IMR-90 (cell line): ENCODE measurements around the gene PPP1R12B. TPM values are rescaled to one million over a fixed set of nuclear protein-coding genes. Genes with fewer than 3 reads are reported as not detected.

Source experiments
- ATAC-seq: fragments of 200-7000 bp; cut with Tn5 transposase; 2 replicates; pipeline ENCODE4 v1.9.1; 2020; ENCODE audit warnings: low read depth, mild to moderate bottlenecking, moderate library complexity
- BruUV-seq: library from RNA; stranded (reverse); fragments of 400-500 nt; replicated peaks from 2 replicates; lab custom pipeline; 2021; lab: Mats Ljungman, UMichigan
- CTCF ChIA-PET: fragments of 300-600 bp; formaldehyde crosslinking; extraction: SDS; loops from one replicate; lab custom pipeline; 2021; ENCODE audit warnings: antibody characterized with exemption; lab: Yijun Ruan, JAX
- POLR2A ChIA-PET: fragments of 300-600 bp; sonication (Branson Sonifier 250); formaldehyde crosslinking; loops from one replicate; lab custom pipeline; 2022; ENCODE audit warnings: antibody characterized with exemption; ENCODE audit not compliant: unreplicated experiment; lab: Charles Lee
- DNase-seq: peaks from one replicate; pipeline ENCODE4 v3.0.0; 2013
- H2AFZ ChIP-seq: replicated peaks from 2 replicates; pipeline ENCODE3; 2013; ENCODE audit warnings: low read length, mild to moderate bottlenecking; ENCODE audit not compliant: poor library complexity
- H2AK5ac ChIP-seq: 2 replicates; pipeline ENCODE4 v1.6.1; 2013; ENCODE audit warnings: low read depth, low read length, inconsistent platforms
- H2AK9ac ChIP-seq: replicated peaks from 2 replicates; pipeline ENCODE3; 2013; ENCODE audit warnings: mild to moderate bottlenecking, low read depth, low read length, moderate library complexity; ENCODE audit not compliant: poor library complexity
- H2BK120ac ChIP-seq: 2 replicates; pipeline ENCODE4 v1.6.1; 2013; ENCODE audit warnings: low read depth, low read length, inconsistent platforms
- H2BK15ac ChIP-seq: 3 replicates; pipeline ENCODE4 v1.6.1; 2013; ENCODE audit warnings: low read depth, low read length, inconsistent platforms
- H2BK20ac ChIP-seq: 2 replicates; pipeline ENCODE4 v1.6.1; 2013; ENCODE audit warnings: low read depth, mild to moderate bottlenecking, inconsistent platforms, low read length, moderate library complexity
- H2BK5ac ChIP-seq: 2 replicates; pipeline ENCODE4 v1.6.1; 2013; ENCODE audit warnings: mild to moderate bottlenecking, low read depth, low read length, inconsistent platforms; ENCODE audit not compliant: poor library complexity, severe bottlenecking
- H3K14ac ChIP-seq: replicated peaks from 2 replicates; pipeline ENCODE4 v1.6.1; 2013; ENCODE audit warnings: low read depth, low read length, inconsistent platforms
- H3K18ac ChIP-seq: 2 replicates; pipeline ENCODE4 v1.6.1; 2013; ENCODE audit warnings: low read depth, low read length, control low read depth
- H3K23ac ChIP-seq: 2 replicates; pipeline ENCODE4 v1.6.1; 2013; ENCODE audit warnings: low read depth, low read length, inconsistent platforms
- H3K27ac ChIP-seq: 2 replicates; pipeline ENCODE4 v1.5.1; 2013; ENCODE audit warnings: mild to moderate bottlenecking, control low read depth, low read length; ENCODE audit not compliant: insufficient read depth
- H3K27me3 ChIP-seq: 2 replicates; pipeline ENCODE4 v1.6.1; 2013; ENCODE audit warnings: low read length; ENCODE audit not compliant: control insufficient read depth, insufficient read depth
- H3K36me3 ChIP-seq: 2 replicates; pipeline ENCODE4 v1.6.1; 2013; ENCODE audit warnings: low read length, mixed read lengths; ENCODE audit not compliant: control insufficient read depth, insufficient read depth
- H3K4ac ChIP-seq: 2 replicates; pipeline ENCODE4 v1.6.1; 2013; ENCODE audit warnings: low read depth, low read length, inconsistent platforms
- H3K4me1 ChIP-seq: 2 replicates; pipeline ENCODE4 v1.6.1; 2013; ENCODE audit warnings: low read length, mixed read lengths; ENCODE audit not compliant: control insufficient read depth, insufficient read depth
- H3K4me2 ChIP-seq: 2 replicates; pipeline ENCODE4 v1.6.1; 2013; ENCODE audit warnings: low read depth, mild to moderate bottlenecking, control low read depth, low read length, moderate library complexity
- H3K4me3 ChIP-seq: 2 replicates; pipeline ENCODE4 v1.5.1; 2013; ENCODE audit warnings: low read depth, mild to moderate bottlenecking, control low read depth, low read length, moderate library complexity; ENCODE audit not compliant: insufficient read depth
- H3K56ac ChIP-seq: 2 replicates; pipeline ENCODE4 v1.6.1; 2013; ENCODE audit warnings: low read length, inconsistent platforms; ENCODE audit not compliant: insufficient read depth; ENCODE audit errors: extremely low read depth
- H3K79me1 ChIP-seq, 2 experiments: 2 replicates each; pipeline ENCODE4 v1.6.1; 2013; ENCODE audit warnings: low read length in 2 of 2, inconsistent platforms in 1 of 2, low read depth in 1 of 2
- H3K9ac ChIP-seq: 2 replicates; pipeline ENCODE4 v1.6.1; 2013; ENCODE audit warnings: low read depth, low read length, control low read depth
- H3K9me1 ChIP-seq: 2 replicates; pipeline ENCODE4 v1.6.1; 2013; ENCODE audit warnings: low read length, inconsistent platforms; ENCODE audit not compliant: insufficient read depth
- H3K9me3 ChIP-seq: 2 replicates; pipeline ENCODE4 v1.6.1; 2013; ENCODE audit warnings: low read length; ENCODE audit not compliant: control insufficient read depth, insufficient read depth
- H4K20me1 ChIP-seq: 2 replicates; pipeline ENCODE4 v1.6.1; 2013; ENCODE audit warnings: low read length, inconsistent platforms; ENCODE audit not compliant: insufficient read depth
- H4K5ac ChIP-seq: 2 replicates; pipeline ENCODE4 v1.6.1; 2013; ENCODE audit warnings: mild to moderate bottlenecking, low read depth, low read length, control low read depth
- H4K8ac ChIP-seq, 2 experiments: 2 replicates each; pipeline ENCODE4 v1.6.1; 2013; ENCODE audit warnings: low read depth in 2 of 2, low read length in 2 of 2, control low read depth in 1 of 2, inconsistent platforms in 1 of 2
- H4K91ac ChIP-seq: 2 replicates; pipeline ENCODE4 v1.6.1; 2013; ENCODE audit warnings: low read depth, low read length, inconsistent platforms; ENCODE audit not compliant: insufficient read depth
- BHLHE40 ChIP-seq: fragments of 150-350 bp; IDR thresholded peaks from 2 replicates; pipeline ENCODE4 v1.6.1; 2016; ENCODE audit warnings: mild to moderate bottlenecking, low read depth, low read length
- CEBPB ChIP-seq: IDR thresholded peaks from 2 replicates; pipeline ENCODE4 v1.6.1; 2012; ENCODE audit warnings: low read depth, low read length, improper control_type of control experiment
- CHD1 ChIP-seq: IDR thresholded peaks from 2 replicates; pipeline ENCODE4 v1.6.1; 2012; ENCODE audit warnings: low read depth, low read length, improper control_type of control experiment
- FOS ChIP-seq: fragments of 150-350 bp; IDR thresholded peaks from 2 replicates; pipeline ENCODE4 v1.6.1; 2016; ENCODE audit warnings: low read depth, low read length
- MAFK ChIP-seq: IDR thresholded peaks from 2 replicates; pipeline ENCODE4 v1.6.1; 2012; ENCODE audit warnings: low read depth, low read length, improper control_type of control experiment
- MAZ ChIP-seq: IDR thresholded peaks from 2 replicates; pipeline ENCODE4 v1.6.1; 2012; ENCODE audit warnings: low read depth, mild to moderate bottlenecking, low read length, improper control_type of control experiment, moderate library complexity, borderline replicate concordance
- MXI1 ChIP-seq: IDR thresholded peaks from 2 replicates; pipeline ENCODE4 v1.6.1; 2012; ENCODE audit warnings: low read depth, mild to moderate bottlenecking, low read length, moderate library complexity, borderline replicate concordance
- NFE2L2 ChIP-seq: fragments of 150-350 bp; IDR thresholded peaks from 2 replicates; pipeline ENCODE4 v1.6.1; 2016; ENCODE audit warnings: low read depth, mild to moderate bottlenecking, low read length
- POLR2A ChIP-seq: IDR thresholded peaks from 2 replicates; pipeline ENCODE4 v1.6.1; 2012; ENCODE audit warnings: mild to moderate bottlenecking, low read depth, low read length
- RAD21 ChIP-seq: IDR thresholded peaks from 2 replicates; pipeline ENCODE4 v1.6.1; 2012; ENCODE audit warnings: low read length, improper control_type of control experiment
- RCOR1 ChIP-seq: IDR thresholded peaks from 2 replicates; pipeline ENCODE4 v1.6.1; 2012; ENCODE audit warnings: mild to moderate bottlenecking, low read length, improper control_type of control experiment; ENCODE audit not compliant: insufficient replicate concordance
- RFX5 ChIP-seq: IDR thresholded peaks from 2 replicates; pipeline ENCODE4 v1.8.0; 2012; ENCODE audit warnings: low read depth, mild to moderate bottlenecking, low read length, moderate library complexity
- SMC3 ChIP-seq: fragments of 150-350 bp; IDR thresholded peaks from 2 replicates; pipeline ENCODE4 v1.6.1; 2016; ENCODE audit warnings: low read depth, mild to moderate bottlenecking, antibody characterized with exemption, low read length, moderate library complexity
- WGBS, 2 experiments: methylation state at CpG; one replicate each; pipeline versions ENCODE4 v1.1.5 to v1.1.7; 2013; ENCODE audit warnings: missing lambda C conversion rate in 2 of 2; ENCODE audit not compliant: insufficient read length in 1 of 2; ENCODE audit errors: extremely low coverage in 2 of 2; 5-methylcytosine and 5-hydroxymethylcytosine counted together
- dilution Hi-C: fragments of 300-500 bp; cut with HindIII; formaldehyde crosslinking; loops from one replicate; pipeline ENCODE4 v1.14.3; 2018; ENCODE audit warnings: low sequenced_read_pairs; ENCODE audit not compliant: unreplicated experiment
- in situ Hi-C: fragments of 300-500 bp; cut with MboI; formaldehyde crosslinking; loops from 3 replicates; pipeline ENCODE4 v1.14.3; 2019; ENCODE audit warnings: low sequenced_read_pairs, inconsistent platforms, mixed read lengths
- intact Hi-C: fragments of 100-400 bp; cut with micrococcal nuclease; formaldehyde crosslinking; loops from 2 replicates; pipeline ENCODE4 v1.10.0; 2022
- polyA plus RNA-seq, 3 experiments: library from polyadenylated mRNA; depleted of rRNA; stranded (reverse); fragments of >200 nt; gene quantifications; 2 replicates each; pipeline ENCODE4 v1.2.3, GENCODE V29; 2012; ENCODE audit warnings: low replicate concordance in 1 of 3
- total RNA-seq: library from RNA; depleted of rRNA; stranded (reverse); fragments of >200 nt; gene quantifications from 2 replicates; pipeline ENCODE4 v1.2.3, GENCODE V29; 2012
- TF ChIP-seq, protein P1 (sequence below): fragments of 150-350 bp; IDR thresholded peaks from 2 replicates; pipeline ENCODE4 v1.6.1; 2016; ENCODE audit warnings: low read depth, mild to moderate bottlenecking, low read length, moderate library complexity, borderline replicate concordance
- TF ChIP-seq, protein P2 (sequence below): conservative IDR thresholded peaks from 2 replicates; pipeline ENCODE4 v1.5.1; 2012; ENCODE audit warnings: mild to moderate bottlenecking, low read depth, low read length, improper control_type of control experiment
- TF ChIP-seq, protein P3 (sequence below): fragments of 150-350 bp; IDR thresholded peaks from 2 replicates; pipeline ENCODE4 v1.6.1; 2017; ENCODE audit warnings: mild to moderate bottlenecking, antibody characterized with exemption, low read length, low read depth

Gene PPP1R12B
- total and polyA plus RNA-seq, 2 of the 4 experiments (the other 2 are of a cell fraction): 8.5 to 12.0 TPM

- Histone ChIP-seq H3K36me3 (no peaks in the 10 kb centered on the region), H3K23ac (no peak overlapping the region), H3K14ac (no peak overlapping the region), H3K4me1 (peaks cover 15% of the 10 kb centered on the region), H3K4me3 (no peak overlapping the region), H2BK15ac (no peak overlapping the region), H3K9me3 (no peaks in the 10 kb centered on the region; the same call in 1 of the 2 replicates), H2AFZ (no peak overlapping the region), H3K79me1 (peaks cover 0 to 7% of the 10 kb centered on the region in 2 experiments; a peak in 1 of 4 replicates), H2BK5ac (no peak overlapping the region), H3K27ac (no peak overlapping the region), H3K27me3 (no peaks in the 10 kb centered on the region), H4K5ac (no peak overlapping the region), H4K91ac (no peak overlapping the region), H3K18ac (no peak overlapping the region), H3K4me2 (no peak overlapping the region), H2AK9ac (no peak overlapping the region), H3K56ac (no peak overlapping the region), H3K4ac (no peak overlapping the region), H4K8ac (no peak overlapping the region), H2BK20ac (no peak overlapping the region), H3K9me1 (peaks cover 32% of the 10 kb centered on the region), H2BK120ac (no peak overlapping the region), H3K9ac (no peak overlapping the region), H4K20me1 (no peaks in the 10 kb centered on the region), H2AK5ac (peak overlapping the region; percentile 39; the same call in 1 of the 2 replicates)
- ChIA-PET CTCF (no interaction called here), POLR2A (no interaction called here)
- TF ChIP-seq RFX5: no peak
- TF ChIP-seq BHLHE40: no peak
- no peak for TF ChIP-seq FOS
- TF ChIP-seq NFE2L2: no peak
- no peak for TF ChIP-seq CEBPB
- TF ChIP-seq, protein P1, sequence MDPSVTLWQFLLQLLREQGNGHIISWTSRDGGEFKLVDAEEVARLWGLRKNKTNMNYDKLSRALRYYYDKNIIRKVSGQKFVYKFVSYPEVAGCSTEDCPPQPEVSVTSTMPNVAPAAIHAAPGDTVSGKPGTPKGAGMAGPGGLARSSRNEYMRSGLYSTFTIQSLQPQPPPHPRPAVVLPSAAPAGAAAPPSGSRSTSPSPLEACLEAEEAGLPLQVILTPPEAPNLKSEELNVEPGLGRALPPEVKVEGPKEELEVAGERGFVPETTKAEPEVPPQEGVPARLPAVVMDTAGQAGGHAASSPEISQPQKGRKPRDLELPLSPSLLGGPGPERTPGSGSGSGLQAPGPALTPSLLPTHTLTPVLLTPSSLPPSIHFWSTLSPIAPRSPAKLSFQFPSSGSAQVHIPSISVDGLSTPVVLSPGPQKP: no peak
- TF ChIP-seq POLR2A: no peak
- TF ChIP-seq MXI1: no peak
- TF ChIP-seq, protein P2, sequence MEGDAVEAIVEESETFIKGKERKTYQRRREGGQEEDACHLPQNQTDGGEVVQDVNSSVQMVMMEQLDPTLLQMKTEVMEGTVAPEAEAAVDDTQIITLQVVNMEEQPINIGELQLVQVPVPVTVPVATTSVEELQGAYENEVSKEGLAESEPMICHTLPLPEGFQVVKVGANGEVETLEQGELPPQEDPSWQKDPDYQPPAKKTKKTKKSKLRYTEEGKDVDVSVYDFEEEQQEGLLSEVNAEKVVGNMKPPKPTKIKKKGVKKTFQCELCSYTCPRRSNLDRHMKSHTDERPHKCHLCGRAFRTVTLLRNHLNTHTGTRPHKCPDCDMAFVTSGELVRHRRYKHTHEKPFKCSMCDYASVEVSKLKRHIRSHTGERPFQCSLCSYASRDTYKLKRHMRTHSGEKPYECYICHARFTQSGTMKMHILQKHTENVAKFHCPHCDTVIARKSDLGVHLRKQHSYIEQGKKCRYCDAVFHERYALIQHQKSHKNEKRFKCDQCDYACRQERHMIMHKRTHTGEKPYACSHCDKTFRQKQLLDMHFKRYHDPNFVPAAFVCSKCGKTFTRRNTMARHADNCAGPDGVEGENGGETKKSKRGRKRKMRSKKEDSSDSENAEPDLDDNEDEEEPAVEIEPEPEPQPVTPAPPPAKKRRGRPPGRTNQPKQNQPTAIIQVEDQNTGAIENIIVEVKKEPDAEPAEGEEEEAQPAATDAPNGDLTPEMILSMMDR: no peak
- no peak for TF ChIP-seq SMC3
- TF ChIP-seq RCOR1: no peak
- TF ChIP-seq MAFK: no peak
- no peak for TF ChIP-seq CHD1
- TF ChIP-seq, protein P3, sequence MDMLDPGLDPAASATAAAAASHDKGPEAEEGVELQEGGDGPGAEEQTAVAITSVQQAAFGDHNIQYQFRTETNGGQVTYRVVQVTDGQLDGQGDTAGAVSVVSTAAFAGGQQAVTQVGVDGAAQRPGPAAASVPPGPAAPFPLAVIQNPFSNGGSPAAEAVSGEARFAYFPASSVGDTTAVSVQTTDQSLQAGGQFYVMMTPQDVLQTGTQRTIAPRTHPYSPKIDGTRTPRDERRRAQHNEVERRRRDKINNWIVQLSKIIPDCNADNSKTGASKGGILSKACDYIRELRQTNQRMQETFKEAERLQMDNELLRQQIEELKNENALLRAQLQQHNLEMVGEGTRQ: no peak
- TF ChIP-seq RAD21: no peak
- no peak for TF ChIP-seq MAZ
- dilution Hi-C loops: no loop called here
- 100% methylated on average over 1 of the region's 3 CpGs; no CpG with 5 or more reads in 1 of the 2 experiments for WGBS, 2 experiments
- in situ Hi-C loops: no loop called here
- BruUV-seq: no TSS peak
- intact Hi-C loops: no loop called here
- ATAC-seq: no peak
- no peak for DNase-seq
These were observed 272.9 kb downstream of the PPP1R12B start for GRCh38 chr1:202621446-202621845.
